ENCODE data around the gene FRMPD2.
"Not testable (repeated sequence)": the region's sequence is repeated elsewhere in the genome, so short reads cannot be mapped to it uniquely, and the experiment has no call there.

The FRMPD2 gene

GRCh38 chr10:48128954-48129353 lies 145.5 kb downstream of the FRMPD2 start:
- DNase-seq (ENCODE audit: low read depth in 2 of 2): not testable (repeated sequence)

- not testable (repeated sequence) for DNase-seq (ENCODE audit: low read depth in 2 of 2)
Observed at GRCh38 chr10:48126251-48126650, 148.2 kb downstream of the FRMPD2 start.

- not testable (repeated sequence) for DNase-seq (ENCODE audit: low read depth in 2 of 2)
Observed at GRCh38 chr10:48125631-48126030, 148.9 kb downstream of the FRMPD2 start.

GRCh38 chr10:48122618-48123017 lies 151.9 kb downstream of the FRMPD2 start:
- not testable (repeated sequence) for DNase-seq (ENCODE audit: low read depth in 2 of 2)

GRCh38 chr10:48110277-48110676 lies 164.2 kb downstream of the FRMPD2 start:
- not testable (repeated sequence) for DNase-seq (ENCODE audit: low read depth in 2 of 2)
